Activated naive CD8-positive, alpha-beta T cell treated with anti-CD3 and anti-CD28 coated beads, Interleukin-2, amount 50 U/mL, for 24 hours (primary cell): ENCODE measurements around the gene MAP3K12.
"Not testable (repeated sequence)": the region's sequence is repeated elsewhere in the genome, so short reads cannot be mapped to it uniquely, and the experiment has no call there.

Source experiments
- ATAC-seq: fragments of 150-1000 bp; cut with Tn5 transposase; one replicate; pipeline ENCODE4 v1.10.0; 2021
- DNase-seq: peaks from one replicate; pipeline ENCODE4 v3.0.0; 2021
- H3K27ac Mint-ChIP-seq: one replicate; pipeline ENCODE4 v1.8.0; 2021; ENCODE audit warnings: mild to moderate bottlenecking, mixed read lengths
- H3K27me3 Mint-ChIP-seq: one replicate; pipeline ENCODE4 v1.8.0; 2021; ENCODE audit warnings: mixed read lengths
- H3K36me3 Mint-ChIP-seq: one replicate; pipeline ENCODE4 v1.8.0; 2021; ENCODE audit warnings: low read depth, mixed read lengths
- H3K4me1 Mint-ChIP-seq: one replicate; pipeline ENCODE4 v1.8.0; 2021; ENCODE audit warnings: mixed read lengths
- H3K4me3 Mint-ChIP-seq: one replicate; pipeline ENCODE4 v1.8.0; 2021; ENCODE audit warnings: mild to moderate bottlenecking, moderate library complexity, mixed read lengths
- H3K9me3 Mint-ChIP-seq: one replicate; pipeline ENCODE4 v1.8.0; 2021; ENCODE audit warnings: mixed read lengths

MAP3K12 gene

GRCh38 chr12:53459097-53459496 lies 40.2 kb downstream of the MAP3K12 start:
- peak overlapping the region; percentile 62 for H3K27ac Mint-ChIP-seq
- ATAC-seq (no peak), DNase-seq (no peak)
- H3K4me3 Mint-ChIP-seq, result no peak overlapping the region
- H3K4me1 Mint-ChIP-seq, result peaks cover 66% of the 10 kb centered on the region
- H3K36me3 Mint-ChIP-seq, result peaks cover 93% of the 10 kb centered on the region
- no peaks in the 10 kb centered on the region for H3K27me3 Mint-ChIP-seq
- H3K9me3 Mint-ChIP-seq, result no peaks in the 10 kb centered on the region

DNA sequence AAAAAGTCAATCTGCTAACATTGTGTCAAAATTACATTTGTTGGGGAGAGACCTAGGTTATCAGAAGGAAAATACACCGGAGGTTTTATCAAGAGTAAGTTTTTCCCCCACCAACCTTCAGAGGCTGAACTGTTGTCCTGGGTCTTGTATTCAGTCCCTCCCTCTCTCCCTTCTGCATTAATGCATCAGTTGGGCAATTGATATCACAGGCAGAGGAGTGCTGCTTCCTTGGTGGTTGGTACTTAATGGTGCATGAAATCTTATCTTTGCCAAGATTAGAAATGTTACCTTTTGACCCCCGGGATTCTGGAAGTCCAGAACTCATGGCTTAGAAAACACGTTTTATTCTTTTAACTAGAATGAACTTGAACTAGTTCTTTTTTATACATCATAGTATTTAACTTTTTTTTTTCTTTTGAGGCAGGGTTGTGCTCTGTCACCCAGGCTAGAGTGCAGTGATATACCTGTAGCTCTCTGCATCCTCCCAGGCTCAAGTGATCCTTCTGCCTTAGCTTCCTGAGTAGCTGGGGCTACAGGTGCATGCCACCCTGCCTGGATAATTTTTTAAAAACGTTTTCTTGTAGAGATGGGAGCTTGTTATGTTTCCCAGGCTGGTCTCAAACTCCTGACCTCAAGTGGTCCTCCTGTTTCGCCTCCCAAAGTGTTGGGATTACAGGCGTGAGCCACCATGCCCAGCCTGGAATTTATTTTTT lies 42.4 kb downstream of the MAP3K12 start:
- Mint-ChIP-seq H3K27me3 (no peaks in the 10 kb centered on the region), H3K9me3 (no peaks in the 10 kb centered on the region), H3K4me3 (no peak overlapping the region), H3K4me1 (peaks cover 65% of the 10 kb centered on the region), H3K36me3 (peaks cover 85% of the 10 kb centered on the region), H3K27ac (no peak overlapping the region)
- DNase-seq, result no peak
- no peak for ATAC-seq

- Mint-ChIP-seq H3K27me3 (no peaks in the 10 kb centered on the region), H3K4me1 (peaks cover 56% of the 10 kb centered on the region)
These were observed 44.6 kb downstream of the MAP3K12 start for GRCh38 chr12:53454707-53455106.

GRCh38 chr12:53453953-53454640 lies 45.2 kb downstream of the MAP3K12 start:
- no peak for ATAC-seq
- Mint-ChIP-seq H3K9me3 (no peaks in the 10 kb centered on the region), H3K27ac (peak overlapping the region; percentile 99)

More at GRCh38 chr12:53454707-53455106, 44.6 kb downstream of the MAP3K12 start:
- no peak for DNase-seq
- Mint-ChIP-seq H3K4me3 (peak overlapping the region; percentile 97), H3K36me3 (peaks cover 67% of the 10 kb centered on the region), H3K9me3 (no peaks in the 10 kb centered on the region), H3K27ac (peak overlapping the region; percentile 99)
- ATAC-seq, result no peak

GRCh38 chr12:53452159-53453077 lies 46.8 kb downstream of the MAP3K12 start:
- ATAC-seq, result peak; percentile 35
- H3K4me3 Mint-ChIP-seq, result peak overlapping the region; percentile 97
- H3K27ac Mint-ChIP-seq, result peak overlapping the region; percentile 99
- H3K9me3 Mint-ChIP-seq, result no peaks in the 10 kb centered on the region
- H3K27me3 Mint-ChIP-seq, result no peaks in the 10 kb centered on the region
- peaks cover 43% of the 10 kb centered on the region for H3K4me1 Mint-ChIP-seq
- DNase-seq, result peak; percentile 73
- H3K36me3 Mint-ChIP-seq, result peaks cover 57% of the 10 kb centered on the region

More at GRCh38 chr12:53453953-53454640, 45.2 kb downstream of the MAP3K12 start:
- H3K36me3 Mint-ChIP-seq, result peaks cover 63% of the 10 kb centered on the region
- H3K27me3 Mint-ChIP-seq, result no peaks in the 10 kb centered on the region
- no peak for DNase-seq
- H3K4me3 Mint-ChIP-seq, result peak overlapping the region; percentile 97
- peaks cover 53% of the 10 kb centered on the region for H3K4me1 Mint-ChIP-seq

GRCh38 chr12:53451661-53452158 lies 47.5 kb downstream of the MAP3K12 start, which contains the start of gene PCBP2:
TSS of gene PCBP2 (plus strand) at chr12:53452102. CDS start at chr12:53454801, 2,699 bp downstream.
- DNase-seq (peak; percentile 97), ATAC-seq (peak; percentile 97)
- no peaks in the 10 kb centered on the region for H3K27me3 Mint-ChIP-seq
- peaks cover 54% of the 10 kb centered on the region for H3K36me3 Mint-ChIP-seq
- peaks cover 43% of the 10 kb centered on the region for H3K4me1 Mint-ChIP-seq
- H3K27ac Mint-ChIP-seq, result peak within 1 kb of the TSS; percentile 99
- peak within 1 kb of the TSS; percentile 97 for H3K4me3 Mint-ChIP-seq
- no peaks in the 10 kb centered on the region for H3K9me3 Mint-ChIP-seq

- Mint-ChIP-seq H3K27me3 (no peaks in the 10 kb centered on the region), H3K36me3 (peaks cover 53% of the 10 kb centered on the region), H3K9me3 (no peaks in the 10 kb centered on the region), H3K4me3 (peak overlapping the region; percentile 17), H3K4me1 (peaks cover 44% of the 10 kb centered on the region), H3K27ac (no peak overlapping the region)
- no peak for ATAC-seq
- DNase-seq, result no peak
These were observed 48.3 kb downstream of the MAP3K12 start for GRCh38 chr12:53450936-53451335.

- peak overlapping the region; percentile 62 for H3K27ac Mint-ChIP-seq
- peak overlapping the region; percentile 24 for H3K4me3 Mint-ChIP-seq
- not testable (repeated sequence) for H3K27me3 Mint-ChIP-seq, H3K9me3 Mint-ChIP-seq, ATAC-seq, DNase-seq
- H3K36me3 Mint-ChIP-seq, result peaks cover 41% of the 10 kb centered on the region
- H3K4me1 Mint-ChIP-seq, result peaks cover 38% of the 10 kb centered on the region
These were observed 54.5 kb downstream of the MAP3K12 start for GRCh38 chr12:53444593-53445325.

DNA sequence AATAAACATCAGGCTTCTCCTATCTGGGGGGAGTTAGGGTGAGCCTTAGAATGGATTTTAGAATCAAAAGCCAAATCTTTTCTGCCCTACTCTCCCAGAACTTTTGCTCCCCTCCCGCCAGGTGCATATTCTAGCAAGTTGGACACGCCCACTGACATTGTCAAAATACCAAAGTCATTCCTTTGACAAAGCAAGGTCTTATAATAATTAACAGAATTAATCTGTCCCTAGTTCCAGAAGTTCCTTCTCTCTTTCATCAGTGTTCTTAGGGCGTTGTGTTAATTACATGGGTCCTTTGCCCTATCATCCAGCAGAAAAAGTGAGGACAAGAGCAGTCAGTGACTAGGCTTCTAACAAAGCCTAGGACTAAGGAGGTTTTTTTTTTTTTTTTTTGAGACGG lies 55.3 kb downstream of the MAP3K12 start:
- H3K9me3 Mint-ChIP-seq, result no peaks in the 10 kb centered on the region
- peaks cover 39% of the 10 kb centered on the region for H3K4me1 Mint-ChIP-seq
- H3K4me3 Mint-ChIP-seq, result peak overlapping the region; percentile 65
- H3K36me3 Mint-ChIP-seq, result peaks cover 41% of the 10 kb centered on the region
- ATAC-seq (no peak), DNase-seq (no peak)
- no peak overlapping the region for H3K27ac Mint-ChIP-seq
- no peaks in the 10 kb centered on the region for H3K27me3 Mint-ChIP-seq

DNA sequence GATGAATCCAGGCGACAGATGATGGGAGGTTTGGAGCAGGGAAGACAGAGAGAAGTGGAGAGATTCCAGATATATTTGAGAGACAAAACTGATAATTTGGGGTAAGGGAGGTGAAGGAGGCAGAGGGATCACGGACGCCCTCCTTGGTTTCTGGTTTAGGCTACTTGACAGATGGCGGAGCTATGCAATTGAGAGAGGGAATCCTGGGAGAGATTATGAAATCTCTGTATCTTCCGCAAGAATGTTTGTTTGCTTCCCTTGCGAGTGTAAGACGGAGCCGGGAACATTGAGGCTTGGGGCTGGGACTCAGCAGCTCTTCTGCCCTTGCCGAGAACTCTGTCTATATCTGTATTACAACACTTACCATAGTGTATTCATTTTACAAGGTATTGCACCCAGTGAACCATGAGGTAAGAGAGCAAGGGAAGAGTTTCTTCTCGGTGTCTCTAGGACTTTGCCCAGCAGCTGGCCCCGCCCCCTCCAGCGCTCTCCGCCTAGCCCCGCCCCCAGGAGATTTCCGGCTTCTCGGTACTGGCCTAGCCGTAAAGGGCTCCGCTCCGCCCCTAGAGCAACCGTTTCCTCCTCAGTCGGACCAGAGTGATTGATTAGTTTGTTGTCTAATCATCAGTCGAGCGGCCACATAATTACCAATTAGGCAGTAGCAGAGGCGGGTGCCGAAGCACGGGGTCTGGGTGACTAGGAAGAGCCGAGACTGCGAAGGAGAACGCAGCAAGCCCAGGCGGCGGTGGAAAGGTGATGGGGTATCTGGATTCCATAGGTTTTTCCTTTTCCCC lies 58.0 kb downstream of the MAP3K12 start, which contains the start of gene PRR13:
TSS of gene PRR13 (plus strand) at position 695 of the 794 bp plus-strand sequence. CDS start 981 bp downstream, outside the sequence.
- peak; percentile 99 for DNase-seq
- ATAC-seq, result peak; percentile 100
- H3K9me3 Mint-ChIP-seq, result no peaks in the 10 kb centered on the region
- H3K27ac Mint-ChIP-seq, result peak within 1 kb of the TSS; percentile 90
- H3K27me3 Mint-ChIP-seq, result no peaks in the 10 kb centered on the region
- peaks cover 27% of the 10 kb centered on the region for H3K36me3 Mint-ChIP-seq
- H3K4me3 Mint-ChIP-seq, result peak within 1 kb of the TSS; percentile 94
- H3K4me1 Mint-ChIP-seq, result peaks cover 37% of the 10 kb centered on the region

DNA sequence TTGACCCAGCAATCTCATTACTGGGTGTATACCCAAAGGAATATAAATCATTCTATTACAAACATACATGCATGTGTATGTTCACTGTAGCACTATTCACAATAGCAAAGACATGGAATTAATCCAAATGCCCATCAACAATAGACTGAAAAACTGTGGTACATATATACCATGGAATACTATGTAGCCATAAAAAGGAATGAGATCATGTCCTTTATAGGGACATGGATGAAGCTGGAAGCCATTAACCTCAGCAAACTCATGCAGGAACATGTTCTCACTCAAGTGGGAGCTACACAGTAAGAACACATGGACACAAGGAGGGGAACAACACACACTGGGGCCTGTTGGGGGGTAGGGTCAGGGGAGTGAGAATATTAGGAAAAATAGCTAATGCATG lies 59.7 kb downstream of the MAP3K12 start:
- H3K9me3 Mint-ChIP-seq, ATAC-seq, H3K27me3 Mint-ChIP-seq, DNase-seq: not testable (repeated sequence)
- peak overlapping the region; percentile 11 for H3K27ac Mint-ChIP-seq
- H3K36me3 Mint-ChIP-seq, result peaks cover 13% of the 10 kb centered on the region
- H3K4me1 Mint-ChIP-seq, result peaks cover 23% of the 10 kb centered on the region
- peak overlapping the region; percentile 7 for H3K4me3 Mint-ChIP-seq

- not testable (repeated sequence) for H3K9me3 Mint-ChIP-seq, ATAC-seq, DNase-seq, H3K4me1 Mint-ChIP-seq, H3K27ac Mint-ChIP-seq, H3K4me3 Mint-ChIP-seq, H3K27me3 Mint-ChIP-seq, H3K36me3 Mint-ChIP-seq
These were observed 63.9 kb downstream of the MAP3K12 start for GRCh38 chr12:53435326-53435725.

DNA sequence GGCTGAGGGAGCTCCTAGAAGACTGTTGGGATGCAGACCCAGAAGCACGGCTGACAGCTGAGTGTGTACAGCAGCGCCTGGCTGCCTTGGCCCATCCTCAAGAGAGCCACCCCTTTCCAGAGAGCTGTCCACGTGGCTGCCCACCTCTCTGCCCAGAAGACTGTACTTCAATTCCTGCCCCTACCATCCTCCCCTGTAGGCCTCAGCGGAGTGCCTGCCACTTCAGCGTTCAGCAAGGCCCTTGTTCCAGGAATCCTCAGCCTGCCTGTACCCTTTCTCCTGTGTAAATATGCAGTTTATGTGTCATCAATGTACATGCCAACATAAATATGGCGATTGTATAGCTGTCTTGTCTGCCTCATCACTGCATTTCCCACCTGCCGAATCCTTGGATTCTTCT lies 68.1 kb downstream of the MAP3K12 start:
- no peak overlapping the region for H3K4me3 Mint-ChIP-seq
- no peaks in the 10 kb centered on the region for H3K36me3 Mint-ChIP-seq
- peaks cover 14% of the 10 kb centered on the region for H3K4me1 Mint-ChIP-seq
- H3K27me3 Mint-ChIP-seq, result no peaks in the 10 kb centered on the region
- DNase-seq (no peak), ATAC-seq (no peak)
- H3K27ac Mint-ChIP-seq, result no peak overlapping the region
- H3K9me3 Mint-ChIP-seq, result no peaks in the 10 kb centered on the region
